Astrocyte (in vitro differentiated cells and primary cell): ENCODE results near the gene CTNNA3.

ENCODE experiments used
- EZH2 ChIP-seq: IDR thresholded peaks from 2 replicates; pipeline ENCODE4 v1.6.1; 2012; ENCODE audit warnings: mild to moderate bottlenecking, low read length, inconsistent platforms; ENCODE audit not compliant: insufficient read depth
- TF ChIP-seq, protein P1 (sequence below): IDR thresholded peaks from 2 replicates; pipeline ENCODE4 v1.5.1; 2011; ENCODE audit warnings: low read depth, mild to moderate bottlenecking, inconsistent platforms, low read length, moderate library complexity; ENCODE audit not compliant: insufficient read depth

DNA sequence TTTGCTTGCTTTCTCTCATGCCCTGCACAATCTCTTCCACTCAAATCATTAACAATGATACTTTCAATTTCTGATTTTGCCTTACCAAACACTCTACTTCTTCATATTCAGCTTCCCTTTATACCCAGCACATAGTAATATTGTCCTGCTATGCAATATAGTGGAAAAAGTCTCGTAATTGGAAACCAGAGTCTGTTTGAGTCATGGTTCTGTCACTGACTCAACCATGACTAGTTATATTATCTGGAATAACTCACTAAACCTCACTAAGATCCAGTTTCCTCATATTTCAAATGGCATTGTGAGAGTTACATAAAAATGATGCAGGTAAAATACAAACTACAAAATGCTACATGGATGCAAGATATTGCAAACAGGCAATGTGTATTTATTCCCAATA lies 868.6 kb downstream of the CTNNA3 start:
- TF ChIP-seq, protein P1, sequence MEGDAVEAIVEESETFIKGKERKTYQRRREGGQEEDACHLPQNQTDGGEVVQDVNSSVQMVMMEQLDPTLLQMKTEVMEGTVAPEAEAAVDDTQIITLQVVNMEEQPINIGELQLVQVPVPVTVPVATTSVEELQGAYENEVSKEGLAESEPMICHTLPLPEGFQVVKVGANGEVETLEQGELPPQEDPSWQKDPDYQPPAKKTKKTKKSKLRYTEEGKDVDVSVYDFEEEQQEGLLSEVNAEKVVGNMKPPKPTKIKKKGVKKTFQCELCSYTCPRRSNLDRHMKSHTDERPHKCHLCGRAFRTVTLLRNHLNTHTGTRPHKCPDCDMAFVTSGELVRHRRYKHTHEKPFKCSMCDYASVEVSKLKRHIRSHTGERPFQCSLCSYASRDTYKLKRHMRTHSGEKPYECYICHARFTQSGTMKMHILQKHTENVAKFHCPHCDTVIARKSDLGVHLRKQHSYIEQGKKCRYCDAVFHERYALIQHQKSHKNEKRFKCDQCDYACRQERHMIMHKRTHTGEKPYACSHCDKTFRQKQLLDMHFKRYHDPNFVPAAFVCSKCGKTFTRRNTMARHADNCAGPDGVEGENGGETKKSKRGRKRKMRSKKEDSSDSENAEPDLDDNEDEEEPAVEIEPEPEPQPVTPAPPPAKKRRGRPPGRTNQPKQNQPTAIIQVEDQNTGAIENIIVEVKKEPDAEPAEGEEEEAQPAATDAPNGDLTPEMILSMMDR: no peak
- TF ChIP-seq EZH2: no peak
